Measurements from ENCODE around the gene ITPRIPL2.

DNA sequence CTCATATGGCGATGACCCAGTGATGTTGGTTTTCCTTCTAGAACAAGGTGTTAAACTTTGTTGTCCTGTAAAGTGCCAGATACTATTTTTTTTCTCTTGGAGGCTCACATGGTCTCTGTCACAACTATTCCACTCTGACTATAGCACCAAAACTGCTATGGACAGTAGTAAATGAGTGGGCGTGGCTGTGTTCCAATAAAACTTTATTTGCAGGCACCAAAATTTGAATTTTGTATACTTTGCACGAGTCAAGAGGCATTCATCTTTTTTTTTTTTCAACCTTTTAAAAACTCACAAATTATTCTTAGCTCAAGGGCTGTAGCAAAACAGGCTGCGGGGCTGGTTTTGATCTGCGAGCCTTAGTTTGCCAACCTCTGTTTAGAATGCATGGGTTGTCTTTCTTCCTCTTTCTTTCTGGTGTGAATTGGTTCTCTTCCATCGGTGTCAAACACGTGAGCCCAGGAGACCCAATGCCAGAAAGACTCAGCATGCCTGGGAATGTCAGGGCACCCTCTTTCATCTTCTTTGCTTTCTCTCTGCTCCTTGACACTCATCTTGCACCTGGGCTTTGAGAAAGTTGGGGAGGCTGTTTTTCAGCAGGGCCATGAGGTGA lies 56.4 kb downstream of the ITPRIPL2 start:
- TF ChIP-seq CTCF (IDR thresholded peaks at IDR 0.05) (no peak), POLR2A (IDR thresholded peaks at IDR 0.05) (no peak)
